GM21576 (cell line): Measurements from ENCODE around the gene CFAP74.

Source experiments
- ATAC-seq: cut with Tn5 transposase; IDR thresholded peaks from one replicate; pipeline ENCODE4 v1.9.1; 2021; ENCODE audit warnings: mild to moderate bottlenecking, moderate library complexity; ENCODE audit not compliant: unreplicated experiment

Gene CFAP74

DNA sequence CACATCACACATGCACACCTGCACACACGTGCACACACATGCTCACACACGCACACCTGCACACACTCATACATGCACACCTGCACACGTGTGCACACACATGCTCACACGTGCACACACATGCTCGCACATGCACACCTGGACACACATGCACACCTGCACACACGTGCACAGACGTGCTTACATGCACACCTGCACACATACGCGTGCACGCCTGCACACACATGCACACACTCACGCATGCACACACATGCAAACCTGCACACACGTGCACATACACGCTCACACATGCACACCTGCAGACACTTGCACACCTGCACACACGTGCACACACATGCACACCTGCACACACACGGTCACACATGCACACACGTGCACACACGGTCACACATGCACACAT is 32.6 kb downstream of the CFAP74 start:
- no peak for ATAC-seq

DNA sequence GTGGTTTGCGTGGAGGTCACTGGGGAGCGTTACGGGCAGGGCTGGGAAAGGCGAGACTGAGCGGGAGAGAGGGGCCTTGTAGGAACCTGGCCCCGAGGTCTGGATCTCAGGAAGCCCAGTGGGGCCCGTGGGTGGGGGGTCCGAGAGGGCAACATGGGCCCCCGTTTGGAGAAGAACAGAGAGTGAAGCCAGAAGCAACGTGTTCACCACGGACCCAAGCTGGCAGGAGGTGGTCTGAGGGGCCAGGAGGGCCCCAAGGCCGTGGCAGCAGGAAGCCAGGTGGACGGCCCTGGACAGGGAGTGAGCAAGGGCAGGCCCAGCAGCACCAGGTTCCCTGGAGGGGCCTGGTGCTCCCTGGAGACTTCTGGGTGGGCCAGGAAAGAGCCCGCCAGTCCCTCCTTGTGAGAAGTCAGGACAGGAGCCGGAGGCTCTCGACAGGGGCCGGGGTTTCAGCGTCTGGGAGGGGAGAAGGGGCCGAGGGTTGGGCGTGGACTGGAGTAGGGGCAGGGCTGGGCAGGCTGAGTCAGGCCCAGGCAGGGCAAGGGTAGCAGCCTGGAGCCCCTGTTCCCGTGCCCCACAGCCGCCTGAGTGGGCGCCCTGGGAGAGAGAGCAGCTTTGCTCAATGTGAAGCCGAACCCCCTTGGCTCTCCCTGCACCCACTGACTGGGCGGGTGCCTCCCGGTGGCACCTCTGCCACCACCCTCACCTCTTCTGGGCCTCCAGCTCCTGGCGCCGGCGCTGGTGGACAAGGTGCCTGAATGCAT is 33.5 kb downstream of the CFAP74 start:
- ATAC-seq = no peak

DNA sequence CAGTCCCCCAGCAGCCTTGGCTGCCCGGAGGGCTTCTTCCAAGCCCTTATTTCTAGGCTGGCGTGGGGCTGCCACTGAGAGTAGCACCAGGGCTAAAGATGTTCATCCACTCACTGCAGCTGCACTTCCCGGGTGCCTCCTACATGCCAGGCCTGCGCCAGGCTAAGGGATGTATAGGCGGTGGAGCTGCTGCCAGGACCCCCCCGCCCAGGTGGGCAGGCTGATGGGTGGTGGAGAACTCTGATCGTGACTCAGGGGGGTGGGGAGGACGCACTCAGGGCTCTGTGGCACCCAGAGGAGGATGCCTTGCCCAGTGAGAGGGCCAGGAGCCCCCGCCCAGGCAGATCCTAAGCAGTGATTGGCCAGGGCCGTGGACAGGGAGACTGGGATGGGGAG is 34.1 kb downstream of the CFAP74 start:
- no peak for ATAC-seq

DNA sequence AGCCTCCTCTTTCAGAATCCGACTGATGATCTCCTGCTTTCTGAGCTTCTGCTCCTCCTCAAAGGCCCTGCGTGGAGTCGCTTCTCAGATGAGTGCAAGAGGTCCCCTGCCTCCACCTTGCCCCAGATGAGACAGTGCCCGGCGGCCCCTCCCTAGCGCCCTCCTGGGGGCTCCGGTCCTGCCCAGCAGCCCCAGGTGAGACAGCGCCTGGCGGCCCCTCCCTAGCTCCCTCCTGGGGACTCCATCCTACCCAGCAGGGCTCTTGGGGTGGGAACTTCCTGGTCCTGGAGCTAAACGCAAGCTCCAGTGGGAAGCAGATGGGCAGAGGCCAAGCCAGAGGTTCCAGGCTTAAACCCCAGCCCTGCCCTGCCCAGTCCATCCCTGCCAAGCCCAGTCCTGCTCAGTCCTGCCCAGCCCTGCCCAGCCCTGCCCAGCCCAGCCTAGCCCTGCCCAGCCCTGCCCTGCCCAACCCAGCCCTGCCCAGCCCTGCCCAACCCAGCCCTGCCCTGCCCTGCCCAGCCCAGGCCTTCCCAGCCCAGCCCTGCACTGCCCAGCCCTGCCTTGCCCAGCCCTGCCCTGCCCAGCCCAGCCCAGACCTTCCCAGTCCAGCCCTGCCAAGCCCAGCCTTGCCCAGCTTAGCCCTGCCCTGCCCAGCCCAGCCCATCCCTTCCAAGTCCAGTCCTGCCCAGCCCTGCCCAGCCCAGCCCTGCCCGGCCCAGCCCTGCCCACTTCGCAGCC is 34.6 kb downstream of the CFAP74 start:
- no peak for ATAC-seq

DNA sequence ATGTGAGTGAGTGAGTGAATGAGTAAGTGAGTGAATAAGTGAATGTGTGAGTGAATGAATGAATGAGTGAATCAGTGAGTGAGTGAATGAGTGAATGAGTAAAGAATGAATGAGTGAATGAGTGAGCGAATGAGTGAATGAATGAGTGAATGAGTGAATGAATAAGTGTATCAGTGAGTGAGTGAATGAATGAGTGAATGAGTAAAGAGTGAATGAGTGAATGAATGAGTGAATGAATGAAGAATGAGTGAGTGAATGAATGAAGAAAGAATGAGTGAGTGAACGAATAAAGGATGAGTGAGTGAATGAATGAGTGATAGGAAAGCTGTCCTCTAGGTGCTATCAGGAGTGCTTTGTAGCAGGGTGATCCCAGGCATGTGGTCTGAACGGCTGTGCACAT is 35.7 kb downstream of the CFAP74 start:
- no peak for ATAC-seq

DNA sequence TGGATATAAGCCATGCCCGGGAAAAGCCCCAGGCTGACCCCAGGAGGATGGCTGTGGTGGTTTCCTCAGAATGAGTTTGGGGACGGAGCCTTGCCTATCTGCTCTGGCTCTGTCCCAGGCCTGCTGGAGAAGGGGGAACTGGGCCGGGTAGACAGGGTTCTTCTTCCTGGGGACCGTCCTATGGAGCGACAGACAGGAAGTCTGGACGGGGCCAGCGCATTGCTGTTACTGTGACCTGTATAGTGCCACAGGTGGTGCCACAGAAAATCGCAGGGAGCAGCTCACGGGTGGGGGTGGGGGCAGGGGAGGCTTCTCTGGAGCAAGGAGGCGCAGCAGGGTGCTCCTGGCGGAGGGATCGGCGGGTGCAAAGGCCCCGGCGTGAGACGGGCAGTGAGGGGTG is 36.4 kb downstream of the CFAP74 start:
- no peak for ATAC-seq

DNA sequence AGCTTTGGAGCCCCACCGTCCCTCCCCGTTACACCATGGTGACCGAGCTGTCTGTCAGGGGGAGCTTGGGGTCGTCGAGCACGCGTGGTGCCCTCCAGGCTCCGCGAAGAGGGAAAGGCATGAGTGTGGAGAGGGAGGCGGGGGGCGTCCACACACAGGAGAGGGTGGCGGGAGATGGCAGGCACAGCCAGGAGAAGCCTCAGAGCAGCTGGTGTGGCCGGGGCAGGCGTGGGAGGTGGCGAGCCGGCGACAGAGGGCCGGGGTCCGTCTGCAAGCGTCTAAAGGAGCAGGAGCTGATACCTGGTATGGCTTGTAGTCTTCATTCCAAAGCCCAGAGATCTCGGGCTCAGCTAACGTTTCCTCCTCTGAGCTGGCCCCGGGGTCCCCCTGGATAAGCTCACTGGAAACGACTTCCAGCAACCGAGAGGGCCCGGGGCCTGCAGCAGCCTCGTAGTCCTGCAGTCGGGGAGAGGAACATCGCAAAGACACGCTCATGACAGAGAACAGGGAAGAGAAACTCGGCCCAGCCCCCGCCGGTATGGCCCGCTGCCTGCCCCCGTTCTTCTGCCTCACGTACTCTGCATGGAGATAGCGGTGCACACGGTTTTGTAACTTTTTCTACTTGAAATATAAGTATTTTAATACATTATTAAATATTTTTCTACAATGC is 37.4 kb downstream of the CFAP74 start:
- no peak for ATAC-seq

DNA sequence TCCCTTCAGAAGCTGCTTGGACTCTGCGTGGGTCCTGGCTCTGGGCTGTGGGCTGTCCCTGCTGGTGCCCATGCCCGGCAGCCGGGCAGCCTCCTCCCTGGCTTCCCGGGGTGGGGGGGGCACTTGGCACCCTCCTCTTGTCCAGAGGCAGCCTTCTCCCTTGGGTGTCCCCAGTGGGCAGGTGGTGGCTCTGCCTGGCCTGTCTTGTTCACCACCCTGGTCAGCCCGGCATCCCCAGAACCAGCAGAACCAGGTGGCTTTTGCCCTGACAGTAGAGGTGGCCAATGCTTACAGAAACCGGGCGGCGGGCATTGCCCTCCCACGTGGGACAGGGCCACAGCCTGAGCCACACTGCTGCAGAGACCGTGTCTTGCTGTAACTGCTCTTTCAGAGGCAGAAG is 38.0 kb downstream of the CFAP74 start:
- no peak for ATAC-seq

DNA sequence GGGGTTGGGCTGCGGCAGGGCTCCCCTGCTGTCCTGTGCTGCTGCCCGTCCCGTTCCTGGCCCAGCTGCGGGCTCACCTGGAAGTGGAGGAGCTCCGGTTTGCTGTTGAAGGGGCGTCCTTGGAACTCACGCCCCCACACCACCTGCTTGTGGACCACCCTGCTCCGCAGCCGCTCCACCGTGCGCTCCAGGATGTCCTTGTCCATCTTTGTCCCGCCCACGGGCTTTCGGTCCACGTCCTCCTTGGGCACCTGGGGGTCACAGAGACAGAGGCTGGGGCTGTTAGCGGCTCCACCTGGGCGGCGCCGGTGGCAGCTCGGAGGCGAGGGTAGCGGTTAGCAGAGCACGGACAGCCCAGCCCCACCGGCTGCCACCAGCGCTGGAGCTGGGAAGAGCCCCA is 38.8 kb downstream of the CFAP74 start:
- no peak for ATAC-seq

DNA sequence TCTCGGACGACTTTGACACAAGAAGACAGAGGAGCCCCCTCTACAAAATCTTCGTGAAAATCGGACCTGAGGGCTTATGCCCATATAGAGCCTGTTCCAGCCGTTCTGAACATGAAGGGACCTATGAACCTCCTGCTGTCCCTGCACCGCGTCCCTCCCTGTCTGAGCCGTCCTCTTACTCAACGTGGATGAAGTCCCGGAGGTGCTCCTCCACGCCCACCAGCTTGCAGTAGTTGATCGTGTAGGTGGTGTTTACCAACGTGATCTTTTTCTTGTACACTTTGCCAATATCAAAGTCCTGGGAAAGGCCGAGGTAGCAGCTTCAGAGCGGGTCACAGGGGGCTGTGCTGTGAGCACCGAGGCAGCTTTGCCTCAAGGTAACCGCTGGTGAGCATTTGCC is 40.0 kb downstream of the CFAP74 start:
- ATAC-seq = no peak

DNA sequence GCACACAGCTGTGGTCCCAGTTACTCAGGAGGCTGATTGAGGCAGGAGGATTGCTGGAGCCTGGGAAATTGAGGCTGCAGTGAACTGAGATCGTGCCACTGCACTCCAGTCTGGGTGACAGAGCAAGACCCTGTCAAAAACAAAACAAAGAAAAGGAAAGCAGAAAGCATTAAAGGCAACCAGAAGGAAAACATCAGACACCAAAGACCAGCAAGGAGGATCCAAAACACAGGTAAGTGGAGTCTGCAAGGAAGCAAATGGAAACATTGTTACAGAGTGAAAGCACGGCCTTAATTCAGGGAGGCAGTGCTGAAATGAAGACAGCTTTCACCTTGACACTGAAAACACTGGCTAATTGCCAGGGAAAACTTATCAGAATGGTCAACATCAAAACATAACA is 40.8 kb downstream of the CFAP74 start:
- no peak for ATAC-seq

DNA sequence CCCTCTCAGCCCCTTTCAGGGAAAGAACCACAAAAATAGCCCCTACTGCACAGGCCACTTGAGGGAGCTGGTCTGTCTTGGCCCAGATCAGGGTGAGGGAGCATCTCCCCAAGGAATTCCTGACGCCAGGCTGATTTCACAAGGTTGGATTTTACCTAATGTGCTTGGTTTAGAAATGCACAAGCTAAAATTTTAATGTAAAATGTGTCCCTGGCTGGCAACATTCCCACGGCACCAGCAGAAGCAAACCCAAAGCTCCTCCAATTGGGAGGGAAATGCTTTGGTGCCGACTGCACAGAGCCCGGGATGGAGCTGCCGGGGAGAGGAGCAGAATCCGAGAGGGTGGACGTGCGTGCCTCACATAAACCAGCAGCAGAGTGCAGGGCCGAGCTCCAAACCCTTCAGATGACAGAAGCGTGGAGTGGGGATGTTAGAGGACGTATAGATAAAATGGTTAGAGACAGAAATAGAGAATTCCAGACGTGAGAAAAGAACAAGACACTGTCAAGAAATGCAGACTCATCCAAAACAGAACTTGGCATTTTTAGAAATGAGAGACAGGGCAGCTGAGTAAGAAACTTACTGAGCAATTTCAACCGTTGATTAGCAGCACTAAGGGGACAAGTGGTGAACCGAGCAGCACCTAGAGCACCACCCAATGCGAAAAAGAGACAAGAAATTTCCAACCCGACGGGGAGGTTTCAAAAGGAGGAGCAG is 42.9 kb downstream of the CFAP74 start:
- ATAC-seq = no peak

DNA sequence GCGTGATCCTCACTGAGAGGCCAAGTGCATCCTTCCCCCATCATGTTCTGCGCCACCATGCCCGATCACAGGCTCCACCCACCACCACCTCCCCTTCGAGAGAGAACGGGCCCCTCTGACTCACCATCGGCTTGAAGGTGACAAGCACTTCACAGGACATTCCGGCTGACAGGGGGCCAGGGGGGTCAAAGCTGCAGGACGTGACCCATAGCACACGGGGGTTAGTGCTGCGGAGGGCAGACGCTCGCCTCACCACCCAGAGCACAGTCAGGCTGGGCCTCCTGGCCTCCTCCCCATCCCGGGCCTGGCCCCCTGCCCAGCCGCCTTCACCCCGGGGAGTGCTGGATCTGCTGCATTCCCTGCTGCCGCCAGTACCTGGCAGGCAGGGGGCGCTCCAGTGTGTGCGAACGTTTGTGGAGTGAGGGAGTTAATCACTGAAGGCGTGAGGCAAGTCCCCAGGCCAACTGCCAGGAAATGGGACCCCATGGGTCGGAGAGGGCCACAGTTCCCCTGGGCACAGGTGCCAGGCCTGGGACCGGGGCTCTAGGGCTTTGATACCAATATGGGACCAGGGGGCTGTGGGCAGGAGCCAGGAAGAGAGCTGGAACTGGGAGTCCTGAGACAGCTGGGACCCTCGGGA is 43.6 kb downstream of the CFAP74 start:
- ATAC-seq = no peak

DNA sequence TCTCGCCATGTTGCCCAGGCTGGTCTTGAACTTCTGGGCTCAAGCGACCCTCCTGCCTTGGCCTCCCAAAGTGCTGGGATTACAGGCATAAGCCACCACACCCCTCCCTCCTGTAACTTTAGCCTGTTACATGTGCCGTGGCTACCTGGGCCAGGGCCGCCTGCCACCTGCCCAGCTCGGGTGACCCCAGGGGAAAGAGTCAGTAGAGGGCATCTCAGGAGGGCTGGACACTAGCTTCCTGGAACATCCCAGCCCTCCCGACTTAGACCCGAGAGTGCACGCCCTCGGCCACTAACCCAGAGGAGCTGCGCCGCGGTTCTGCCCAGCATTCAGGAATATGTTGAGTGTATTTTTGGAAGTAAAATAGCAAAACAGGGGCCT is 44.1 kb downstream of the CFAP74 start:
- no peak for ATAC-seq

DNA sequence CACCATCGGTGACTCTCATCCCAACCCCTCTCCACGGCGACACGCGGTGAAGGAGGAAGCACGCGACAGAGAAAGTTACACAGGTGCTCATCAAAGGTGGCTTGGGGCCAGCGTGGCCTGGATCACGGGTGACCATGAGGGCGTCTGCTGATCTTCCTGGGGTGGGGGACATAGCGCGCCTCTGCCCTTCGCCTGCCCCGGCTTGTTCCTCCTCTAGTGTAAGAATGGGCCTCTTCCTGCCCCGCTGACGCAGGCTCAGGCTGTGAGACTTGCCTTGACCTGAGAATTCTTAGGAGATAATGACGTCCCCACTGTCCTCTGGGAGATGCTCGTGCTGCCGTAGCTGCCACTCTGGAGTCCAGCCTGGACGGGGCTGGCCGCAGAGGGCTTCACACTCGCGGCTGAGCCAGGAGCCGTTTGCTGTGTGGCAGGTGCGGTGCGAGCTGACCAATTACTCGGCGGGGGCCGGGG is 45.5 kb downstream of the CFAP74 start:
- ATAC-seq = no peak

DNA sequence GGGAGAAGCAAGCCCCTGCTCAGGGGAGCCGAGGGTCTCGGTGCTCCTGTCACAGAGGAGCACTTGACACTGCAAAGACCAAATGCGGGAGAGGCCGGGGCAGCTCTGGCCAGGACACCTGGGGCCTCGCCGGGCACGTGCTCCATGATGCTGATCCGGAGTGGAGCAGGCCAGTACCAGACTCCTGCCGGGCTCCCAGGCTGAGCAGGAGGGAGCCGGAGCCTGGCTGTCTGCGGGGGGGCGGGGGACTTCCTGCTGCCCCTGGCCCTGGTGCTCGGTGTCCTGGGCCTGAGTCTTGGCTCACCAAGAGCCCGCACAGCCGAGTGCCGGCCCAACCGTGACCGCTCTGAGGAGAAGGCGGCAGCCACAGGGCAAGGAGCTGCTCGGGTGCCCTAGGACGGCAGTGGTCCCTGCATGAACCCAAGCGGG is 46.0 kb downstream of the CFAP74 start:
- no peak for ATAC-seq

DNA sequence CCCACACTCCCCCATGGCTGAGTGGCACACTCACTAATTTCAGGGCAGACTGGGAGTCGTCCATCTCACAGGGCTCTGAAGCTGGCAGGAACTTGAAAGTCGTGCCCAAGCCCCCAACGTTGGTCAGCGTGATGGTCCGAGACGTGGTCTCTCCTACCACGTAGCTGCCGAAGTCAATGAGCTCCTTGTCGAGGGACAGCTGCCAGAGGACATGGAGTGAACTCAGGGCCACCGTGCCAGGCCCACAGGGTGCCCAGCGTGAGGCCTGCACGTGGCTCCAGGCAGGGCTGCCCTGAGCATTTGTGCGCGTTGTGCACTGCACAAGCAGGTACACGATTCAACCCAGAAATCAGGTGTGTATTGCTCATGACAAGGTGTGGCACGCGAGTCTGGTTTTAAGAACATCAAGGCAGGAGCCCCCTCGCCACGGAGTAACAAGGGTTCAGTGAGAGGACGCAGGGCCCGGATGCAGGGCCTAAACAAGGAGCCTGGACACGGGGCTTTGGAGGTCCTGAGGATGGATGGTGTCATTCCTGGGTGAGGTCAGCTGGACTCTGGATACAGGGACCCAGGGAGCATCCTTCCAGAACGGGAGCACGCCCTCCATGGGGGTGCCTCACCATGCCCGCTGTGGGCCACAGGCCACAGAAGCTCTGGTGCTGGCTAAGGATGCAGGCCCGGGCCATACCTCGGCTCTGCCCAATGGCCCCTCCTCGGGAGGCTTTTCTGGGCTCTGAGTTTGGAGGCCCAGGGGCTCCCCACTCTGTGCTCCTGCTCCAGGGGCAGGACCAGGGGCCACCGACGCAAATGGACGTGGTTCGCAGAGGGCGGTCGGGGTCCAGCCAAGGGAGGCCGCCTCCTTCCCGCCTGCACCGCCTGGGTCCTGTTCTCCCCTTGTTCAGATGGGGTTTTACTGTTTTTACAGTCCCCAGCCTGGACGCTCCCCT is 46.7 kb downstream of the CFAP74 start:
- no peak for ATAC-seq

DNA sequence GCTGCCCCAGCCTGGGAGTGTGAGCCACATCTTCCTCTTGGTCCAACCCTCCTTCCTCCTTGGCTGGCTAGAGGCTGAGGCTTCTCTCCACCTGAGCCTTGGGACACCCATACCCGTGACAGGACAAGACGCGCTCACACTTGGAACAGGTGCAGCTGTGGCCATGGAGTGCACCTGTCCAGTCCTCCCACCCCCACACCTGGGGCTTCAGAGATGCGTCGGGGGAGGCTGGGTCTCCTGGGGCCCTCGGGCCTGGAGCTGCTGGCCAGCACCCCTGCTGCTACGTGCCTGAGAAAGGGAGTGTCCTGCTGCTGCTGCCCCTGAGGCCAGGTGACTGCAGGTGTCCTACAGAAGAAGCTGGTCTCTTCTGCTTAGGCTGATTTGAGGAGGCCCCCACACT is 47.5 kb downstream of the CFAP74 start:
- ATAC-seq = no peak

DNA sequence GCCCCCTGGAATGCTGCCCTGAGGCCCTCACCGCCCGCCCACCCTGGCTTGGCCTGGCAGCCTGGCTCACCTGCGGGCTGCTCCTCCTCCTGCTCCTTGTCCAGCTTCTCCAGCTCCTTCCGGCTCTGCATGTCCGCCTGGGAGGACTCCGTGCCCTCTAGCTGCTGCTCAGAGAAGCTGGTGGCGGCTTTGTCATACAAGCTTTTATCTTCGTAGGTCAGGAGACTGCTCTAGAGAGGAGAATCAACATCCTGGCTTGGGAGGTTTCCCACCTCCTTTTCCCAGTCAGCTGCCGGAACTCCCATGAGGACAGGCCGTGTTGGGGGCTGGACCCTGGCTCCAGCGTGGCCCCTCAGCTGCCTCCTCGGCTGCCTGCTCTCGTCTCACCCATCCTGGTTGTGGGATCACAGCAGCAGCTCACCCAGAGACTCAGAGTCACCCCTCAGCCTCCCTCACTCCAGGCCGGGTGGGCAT is 47.9 kb downstream of the CFAP74 start:
- no peak for ATAC-seq
